Activated CD4-positive, alpha-beta T cell treated with anti-CD3 and anti-CD28 coated beads, Interleukin-2, amount 10 ng/mL, durations not matched to agents 24 days and 14 days (primary cell): Measurements from ENCODE around the gene MFN1. TPM values are rescaled to one million over a fixed set of nuclear protein-coding genes. Genes with fewer than 3 reads are reported as not detected.

Source experiments
- DNase-seq: peaks from one replicate; pipeline ENCODE4 v3.0.0; 2022
- H3K27ac Mint-ChIP-seq: one replicate; pipeline ENCODE4 v1.8.0; 2022; ENCODE audit warnings: mild to moderate bottlenecking, mixed read lengths
- H3K27me3 Mint-ChIP-seq: one replicate; pipeline ENCODE4 v1.8.0; 2022; ENCODE audit warnings: mixed read lengths
- H3K36me3 Mint-ChIP-seq: one replicate; pipeline ENCODE4 v1.8.0; 2022; ENCODE audit warnings: low read depth, mild to moderate bottlenecking, mixed read lengths
- H3K4me1 Mint-ChIP-seq: one replicate; pipeline ENCODE4 v1.8.0; 2021; ENCODE audit warnings: mixed read lengths
- H3K4me3 Mint-ChIP-seq: one replicate; pipeline ENCODE4 v1.8.0; 2022; ENCODE audit warnings: mild to moderate bottlenecking, moderate library complexity, mixed read lengths
- H3K9me3 Mint-ChIP-seq: one replicate; pipeline ENCODE4 v1.8.0; 2021; ENCODE audit warnings: mixed read lengths
- intact Hi-C: fragments of 100-400 bp; cut with micrococcal nuclease; formaldehyde crosslinking; loops from one replicate; pipeline ENCODE4 v1.15.1; 2023
- total RNA-seq: library from RNA; stranded (reverse); gene quantifications from 2 replicates; pipeline ENCODE4 v1.2.3, GENCODE V29; 2022

Gene MFN1
- total RNA-seq, 1 donor from 2014 or later: 36.2 TPM

GRCh38 chr3:179425075-179425474 is 77.6 kb downstream of the MFN1 start:
- DNase-seq: no peak
- intact Hi-C loops: no loop called here
- Mint-ChIP-seq H3K4me3 (no peak overlapping the region), H3K36me3 (peaks cover 11% of the 10 kb centered on the region), H3K27ac (no peak overlapping the region), H3K4me1 (peaks cover 1% of the 10 kb centered on the region), H3K27me3 (no peaks in the 10 kb centered on the region), H3K9me3 (no peaks in the 10 kb centered on the region)

DNA sequence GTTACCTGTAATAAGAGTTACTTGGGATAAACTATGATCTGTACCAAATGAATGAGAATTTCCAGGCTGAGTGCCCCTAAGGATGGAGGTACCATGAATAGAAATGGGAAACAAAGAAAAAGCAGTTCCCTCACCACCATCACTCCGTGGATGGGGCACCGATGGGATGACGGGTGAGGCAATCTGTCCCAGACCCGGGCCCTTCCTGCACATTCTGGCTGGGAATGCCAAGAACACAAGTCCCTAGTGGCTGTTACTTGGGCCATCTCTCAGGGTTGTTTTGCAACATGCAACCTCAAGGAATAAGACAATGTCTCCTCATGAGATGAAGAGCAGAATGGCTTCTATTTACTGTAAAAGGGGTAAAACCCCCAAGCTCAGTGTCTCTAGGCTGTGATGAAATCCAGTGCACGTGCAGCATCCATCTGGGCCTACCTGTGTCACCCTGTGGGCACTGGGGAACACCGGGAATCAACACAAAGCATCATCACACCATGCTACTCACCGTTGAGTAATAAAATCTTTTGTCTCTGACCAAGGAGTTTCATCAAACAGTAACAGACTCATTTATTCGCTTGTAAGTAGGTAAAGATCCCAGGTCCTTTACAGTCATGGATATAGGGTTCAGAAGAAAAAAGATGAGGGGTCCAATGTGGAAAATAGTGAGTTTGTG is 81.5 kb downstream of the MFN1 start:
- Mint-ChIP-seq H3K27ac (no peak overlapping the region), H3K27me3 (peaks cover 2% of the 10 kb centered on the region), H3K36me3 (peaks cover 8% of the 10 kb centered on the region), H3K4me3 (no peak overlapping the region), H3K4me1 (peaks cover 5% of the 10 kb centered on the region), H3K9me3 (no peaks in the 10 kb centered on the region)
- no peak for DNase-seq
- intact Hi-C loops: no loop called here

GRCh38 chr3:179430277-179430870 is 82.9 kb downstream of the MFN1 start:
- Mint-ChIP-seq H3K27me3 (peaks cover 2% of the 10 kb centered on the region), H3K4me3 (no peak overlapping the region), H3K9me3 (no peaks in the 10 kb centered on the region), H3K27ac (no peak overlapping the region), H3K36me3 (peaks cover 3% of the 10 kb centered on the region), H3K4me1 (peaks cover 5% of the 10 kb centered on the region)
- intact Hi-C loops: no loop called here
- DNase-seq: no peak

DNA sequence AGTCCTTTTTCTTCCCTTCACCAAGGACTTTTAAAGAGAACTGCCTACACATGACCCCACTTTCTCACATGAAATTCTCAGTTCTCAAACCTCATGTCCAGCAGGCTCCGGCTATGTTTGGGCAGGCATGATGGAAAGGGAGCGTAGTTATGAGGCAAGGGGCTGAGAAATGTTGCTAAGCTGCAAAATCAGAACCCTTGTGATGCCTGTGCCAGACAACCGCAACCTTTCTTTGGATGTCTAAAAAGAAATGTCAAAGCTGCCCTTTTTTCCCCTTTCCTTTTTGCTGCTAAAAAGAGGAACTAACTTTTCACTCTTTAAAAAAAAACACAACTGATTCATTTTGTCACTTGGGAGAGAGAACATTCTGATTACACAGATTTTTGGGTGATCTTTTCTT is 84.5 kb downstream of the MFN1 start:
- intact Hi-C loops: no loop called here
- Mint-ChIP-seq H3K4me1 (peaks cover 5% of the 10 kb centered on the region), H3K27me3 (peaks cover 2% of the 10 kb centered on the region), H3K27ac (no peak overlapping the region), H3K4me3 (no peak overlapping the region), H3K36me3 (no peaks in the 10 kb centered on the region), H3K9me3 (no peaks in the 10 kb centered on the region)
- DNase-seq: no peak

DNA sequence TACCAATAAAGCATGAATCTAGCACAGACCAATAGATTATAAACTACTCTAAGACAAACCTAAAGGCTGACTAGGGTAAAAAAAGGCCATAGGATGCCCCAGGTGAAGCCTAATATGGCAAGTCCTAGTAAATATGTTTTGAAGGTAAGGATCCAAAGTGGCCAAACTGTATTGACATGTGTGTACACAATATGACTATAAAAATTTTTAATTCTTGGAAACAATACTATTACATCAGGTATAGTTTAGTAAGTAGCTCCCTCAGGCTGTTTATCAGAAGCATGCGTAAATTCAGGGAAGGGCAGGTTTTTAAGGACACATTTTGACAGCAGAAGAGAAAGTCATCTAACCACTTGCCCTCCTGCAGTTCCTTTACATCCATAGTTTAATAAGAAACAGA is 84.9 kb downstream of the MFN1 start:
- peaks cover 2% of the 10 kb centered on the region for H3K27me3 Mint-ChIP-seq
- no peak overlapping the region for H3K4me3 Mint-ChIP-seq
- no peak overlapping the region for H3K27ac Mint-ChIP-seq
- peaks cover 5% of the 10 kb centered on the region for H3K4me1 Mint-ChIP-seq
- H3K36me3 Mint-ChIP-seq: no peaks in the 10 kb centered on the region
- intact Hi-C loops: no loop called here
- DNase-seq: no peak
- H3K9me3 Mint-ChIP-seq: no peaks in the 10 kb centered on the region

DNA sequence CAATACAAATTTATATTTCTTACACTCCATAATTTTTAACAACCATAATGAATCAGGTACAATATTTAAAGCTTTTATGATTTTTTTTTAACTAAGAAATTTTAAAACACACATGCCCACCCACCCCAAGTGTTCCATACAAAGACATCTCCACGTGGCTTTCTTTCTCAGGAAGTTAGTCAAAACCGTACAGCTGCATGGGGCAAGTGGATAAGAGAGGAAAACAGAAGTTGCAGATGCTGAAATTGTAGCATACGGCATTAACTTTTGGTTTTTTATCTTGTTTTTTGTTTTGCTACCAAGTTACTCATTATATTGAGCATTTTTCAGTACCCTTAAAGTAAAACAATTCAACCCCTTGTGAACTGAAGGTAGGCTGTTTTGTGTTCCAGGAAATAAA is 89.0 kb downstream of the MFN1 start:
- no peaks in the 10 kb centered on the region for H3K36me3 Mint-ChIP-seq
- H3K4me3 Mint-ChIP-seq: no peak overlapping the region
- H3K9me3 Mint-ChIP-seq: no peaks in the 10 kb centered on the region
- peaks cover 8% of the 10 kb centered on the region for H3K4me1 Mint-ChIP-seq
- no peak for DNase-seq
- H3K27ac Mint-ChIP-seq: no peak overlapping the region
- intact Hi-C loops: no loop called here
- peaks cover 4% of the 10 kb centered on the region for H3K27me3 Mint-ChIP-seq

- no peak overlapping the region for H3K4me3 Mint-ChIP-seq
- H3K9me3 Mint-ChIP-seq: no peaks in the 10 kb centered on the region
- no peak overlapping the region for H3K27ac Mint-ChIP-seq
- peaks cover 4% of the 10 kb centered on the region for H3K4me1 Mint-ChIP-seq
- H3K36me3 Mint-ChIP-seq: no peaks in the 10 kb centered on the region
- intact Hi-C loops: no loop called here
- H3K27me3 Mint-ChIP-seq: peaks cover 2% of the 10 kb centered on the region
- DNase-seq: no peak
These were observed 91.3 kb downstream of the MFN1 start for GRCh38 chr3:179438841-179439240.

Other genes starting within 250 kb of the MFN1 start
- gene PIK3CA, start 199.4 kb upstream of the MFN1 start, total RNA-seq: 17.3 and 18.5 TPM in 2 replicates
- gene KCNMB3, start 96.6 kb upstream of the MFN1 start, total RNA-seq: 0.19 and 0.70 TPM in 2 replicates
- 36.7 and 38.1 TPM in 2 replicates for gene ZNF639, start 24.7 kb upstream of the MFN1 start, total RNA-seq
- gene GNB4, start 103.8 kb downstream of the MFN1 start, total RNA-seq: 11.8 and 14.0 TPM in 2 replicates
- 127 and 131 TPM in 2 replicates for gene ACTL6A, start 215.2 kb downstream of the MFN1 start, total RNA-seq